ENCODE data around the gene PBX1.

PBX1 gene

DNA sequence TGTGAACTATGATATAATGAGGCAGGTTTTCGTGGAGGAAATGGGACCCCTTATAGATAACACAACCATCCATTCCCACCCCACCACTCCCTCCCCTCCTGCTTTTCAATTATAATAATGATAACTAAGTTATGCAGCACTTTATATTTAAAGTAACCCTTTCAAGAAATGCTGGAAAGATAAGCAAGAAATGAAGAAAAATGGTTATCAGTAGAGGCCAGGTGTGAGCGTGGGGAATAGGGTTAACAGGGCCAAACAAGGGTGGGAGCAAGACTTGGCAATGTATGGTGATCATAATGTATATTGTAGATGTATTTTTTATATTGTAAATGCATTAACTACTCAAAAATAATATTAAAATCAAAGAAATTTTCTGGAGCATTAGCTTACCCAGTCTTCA lies 133.4 kb downstream of the PBX1 start (continued):
- TF ChIP-seq, protein P1, sequence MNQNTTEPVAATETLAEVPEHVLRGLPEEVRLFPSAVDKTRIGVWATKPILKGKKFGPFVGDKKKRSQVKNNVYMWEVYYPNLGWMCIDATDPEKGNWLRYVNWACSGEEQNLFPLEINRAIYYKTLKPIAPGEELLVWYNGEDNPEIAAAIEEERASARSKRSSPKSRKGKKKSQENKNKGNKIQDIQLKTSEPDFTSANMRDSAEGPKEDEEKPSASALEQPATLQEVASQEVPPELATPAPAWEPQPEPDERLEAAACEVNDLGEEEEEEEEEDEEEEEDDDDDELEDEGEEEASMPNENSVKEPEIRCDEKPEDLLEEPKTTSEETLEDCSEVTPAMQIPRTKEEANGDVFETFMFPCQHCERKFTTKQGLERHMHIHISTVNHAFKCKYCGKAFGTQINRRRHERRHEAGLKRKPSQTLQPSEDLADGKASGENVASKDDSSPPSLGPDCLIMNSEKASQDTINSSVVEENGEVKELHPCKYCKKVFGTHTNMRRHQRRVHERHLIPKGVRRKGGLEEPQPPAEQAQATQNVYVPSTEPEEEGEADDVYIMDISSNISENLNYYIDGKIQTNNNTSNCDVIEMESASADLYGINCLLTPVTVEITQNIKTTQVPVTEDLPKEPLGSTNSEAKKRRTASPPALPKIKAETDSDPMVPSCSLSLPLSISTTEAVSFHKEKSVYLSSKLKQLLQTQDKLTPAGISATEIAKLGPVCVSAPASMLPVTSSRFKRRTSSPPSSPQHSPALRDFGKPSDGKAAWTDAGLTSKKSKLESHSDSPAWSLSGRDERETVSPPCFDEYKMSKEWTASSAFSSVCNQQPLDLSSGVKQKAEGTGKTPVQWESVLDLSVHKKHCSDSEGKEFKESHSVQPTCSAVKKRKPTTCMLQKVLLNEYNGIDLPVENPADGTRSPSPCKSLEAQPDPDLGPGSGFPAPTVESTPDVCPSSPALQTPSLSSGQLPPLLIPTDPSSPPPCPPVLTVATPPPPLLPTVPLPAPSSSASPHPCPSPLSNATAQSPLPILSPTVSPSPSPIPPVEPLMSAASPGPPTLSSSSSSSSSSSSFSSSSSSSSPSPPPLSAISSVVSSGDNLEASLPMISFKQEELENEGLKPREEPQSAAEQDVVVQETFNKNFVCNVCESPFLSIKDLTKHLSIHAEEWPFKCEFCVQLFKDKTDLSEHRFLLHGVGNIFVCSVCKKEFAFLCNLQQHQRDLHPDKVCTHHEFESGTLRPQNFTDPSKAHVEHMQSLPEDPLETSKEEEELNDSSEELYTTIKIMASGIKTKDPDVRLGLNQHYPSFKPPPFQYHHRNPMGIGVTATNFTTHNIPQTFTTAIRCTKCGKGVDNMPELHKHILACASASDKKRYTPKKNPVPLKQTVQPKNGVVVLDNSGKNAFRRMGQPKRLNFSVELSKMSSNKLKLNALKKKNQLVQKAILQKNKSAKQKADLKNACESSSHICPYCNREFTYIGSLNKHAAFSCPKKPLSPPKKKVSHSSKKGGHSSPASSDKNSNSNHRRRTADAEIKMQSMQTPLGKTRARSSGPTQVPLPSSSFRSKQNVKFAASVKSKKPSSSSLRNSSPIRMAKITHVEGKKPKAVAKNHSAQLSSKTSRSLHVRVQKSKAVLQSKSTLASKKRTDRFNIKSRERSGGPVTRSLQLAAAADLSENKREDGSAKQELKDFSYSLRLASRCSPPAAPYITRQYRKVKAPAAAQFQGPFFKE (tag by site-specific recombination; IDR thresholded peaks at IDR 0.05; ENCODE audit: borderline replicate concordance), result no peak
- TF ChIP-seq ZBTB44 (tag by site-specific recombination; IDR thresholded peaks at IDR 0.05) (no peak), ZNF16 (tag by site-specific recombination; IDR thresholded peaks at IDR 0.05; ENCODE audit: low read depth) (no peak)

DNA sequence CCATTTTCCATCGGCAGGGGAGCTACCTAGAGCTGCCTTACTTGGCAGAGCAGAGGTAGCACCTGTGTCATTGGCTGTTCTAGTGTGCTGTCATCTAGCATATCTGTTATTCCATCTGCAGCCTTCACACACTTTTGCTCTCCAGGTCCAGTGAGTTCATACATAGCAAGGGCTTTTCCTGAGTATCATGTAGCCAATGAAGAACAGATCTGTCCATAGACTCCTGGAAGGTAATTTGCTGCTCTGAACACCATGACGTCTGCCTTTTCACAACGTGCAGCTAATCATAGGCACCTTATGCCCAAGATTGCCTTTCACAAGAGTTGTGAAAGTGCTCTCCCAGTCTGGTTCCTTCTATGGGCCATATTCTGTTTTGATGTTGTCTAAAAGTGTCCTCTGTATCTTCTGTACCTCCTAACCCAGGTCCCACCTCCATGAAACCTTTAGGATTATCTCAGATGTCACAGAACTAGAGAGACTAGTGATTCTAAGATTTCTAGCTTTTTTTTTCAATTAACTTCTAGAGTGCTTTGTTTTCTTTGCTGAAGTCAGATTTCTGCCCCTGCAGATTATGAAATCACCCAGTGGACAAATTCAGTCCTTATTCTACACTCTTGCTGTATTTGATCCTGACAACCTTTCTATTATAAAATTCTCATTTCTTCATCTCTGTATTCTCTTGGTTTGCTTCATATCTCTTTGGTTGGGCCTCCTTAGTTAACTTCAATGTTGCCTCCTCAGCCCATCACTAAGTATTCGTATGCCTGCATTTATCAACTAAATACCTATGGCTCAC lies 134.8 kb downstream of the PBX1 start:
- ChIA-PET CTCF (no interaction called here), POLR2A (no interaction called here)
- Histone ChIP-seq H3K27ac (ENCODE audit: extremely low read depth, low read depth, low read length) (no peak overlapping the region), H3K4me3 (ENCODE audit: low read depth, low read length) (no peak overlapping the region), H3K4me1 (ENCODE audit: control insufficient read depth, insufficient read depth, low read length) (no peaks in the 10 kb centered on the region), H3K36me3 (ENCODE audit: control insufficient read depth in 2 of 2, insufficient read depth in 1 of 2, low read length in 2 of 2) (no peaks in the 10 kb centered on the region), H3K9me3 (ENCODE audit: control insufficient read depth, insufficient read depth, low read depth, low read length) (no peaks in the 10 kb centered on the region)
- no peak for TF ChIP-seq ZNF514 (tag by site-specific recombination; IDR thresholded peaks at IDR 0.05)

DNA sequence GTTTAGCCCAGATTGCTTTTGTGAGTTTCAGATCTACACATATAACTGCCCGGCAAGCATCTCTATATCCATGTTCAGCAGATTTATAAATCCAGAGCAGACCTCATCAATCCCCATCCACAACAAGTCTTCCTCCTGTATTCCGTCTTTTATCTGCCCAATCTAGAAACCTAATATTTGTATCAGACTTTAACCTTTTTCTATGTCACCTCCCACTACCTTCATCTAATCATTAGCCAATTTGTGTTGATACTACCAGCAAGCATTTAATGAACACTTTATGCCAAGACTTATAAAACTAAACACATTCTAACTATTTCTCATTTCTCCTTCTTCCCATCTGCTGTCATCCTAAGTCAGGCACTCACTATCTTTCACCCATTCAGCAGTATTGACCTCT lies 135.5 kb downstream of the PBX1 start:
- Histone ChIP-seq H3K36me3 (ENCODE audit: control insufficient read depth in 2 of 2, insufficient read depth in 1 of 2, low read length in 2 of 2) (no peaks in the 10 kb centered on the region), H3K4me1 (ENCODE audit: control insufficient read depth, insufficient read depth, low read length) (no peaks in the 10 kb centered on the region), H3K9me3 (ENCODE audit: control insufficient read depth, insufficient read depth, low read depth, low read length) (no peaks in the 10 kb centered on the region), H3K4me3 (ENCODE audit: low read depth, low read length) (no peak overlapping the region), H3K27ac (ENCODE audit: extremely low read depth, low read depth, low read length) (no peak overlapping the region)
- no peak for TF ChIP-seq ZNF112 (tag by site-specific recombination; IDR thresholded peaks at IDR 0.05)
- ChIA-PET POLR2A (no interaction called here), CTCF (no interaction called here)

DNA sequence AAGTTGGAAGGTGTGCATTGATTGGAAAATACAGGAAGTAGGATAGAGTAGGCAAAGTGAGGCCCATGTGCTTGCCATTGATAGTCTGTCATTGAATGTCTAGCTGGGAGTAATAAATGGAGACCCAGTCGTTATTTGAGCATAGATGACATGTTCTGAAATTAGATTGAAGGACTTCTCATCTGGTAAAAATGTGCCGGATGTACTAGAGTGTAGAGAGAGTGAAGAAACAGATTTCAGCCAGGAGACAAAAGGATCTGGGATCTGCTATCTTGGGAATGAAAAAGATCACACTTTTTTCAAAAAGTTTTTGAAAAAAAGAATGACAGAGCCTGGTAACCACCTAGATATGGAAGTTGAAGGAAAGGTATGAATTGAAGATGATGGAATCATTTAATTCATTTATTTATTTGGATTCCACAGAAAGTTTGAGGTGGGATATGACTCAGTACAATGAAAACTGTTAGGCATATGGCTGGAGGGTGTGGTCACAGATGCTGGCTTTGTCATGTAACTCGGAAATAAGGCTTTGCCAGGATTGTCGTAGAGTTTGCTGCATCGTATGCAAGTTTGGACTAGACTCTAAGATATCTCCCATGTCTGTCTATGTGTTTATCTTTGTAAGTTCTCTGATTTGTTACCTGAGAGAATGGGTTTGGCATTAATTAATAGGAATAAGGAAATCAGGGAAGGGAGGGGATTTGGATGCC lies 137.1 kb downstream of the PBX1 start:
- ChIA-PET CTCF (interaction anchor here (1.5 kb wide), 1 partner anchor 22 kb away, joined by 4 read pairs; no protein-coding TSS in a partner anchor), POLR2A (no interaction called here)
- TF ChIP-seq ZFHX2 (tag by site-specific recombination; conservative IDR thresholded peaks at IDR 0.05) (no peak), ZNF449 (tag by site-specific recombination; IDR thresholded peaks at IDR 0.05) (no peak), ZNF626 (tag by site-specific recombination; IDR thresholded peaks at IDR 0.05) (no peak), ZNF155 (tag by site-specific recombination; IDR thresholded peaks at IDR 0.05) (no peak), ZNF621 (tag by site-specific recombination; IDR thresholded peaks at IDR 0.05) (no peak), KLF10 (tag by site-specific recombination; IDR thresholded peaks at IDR 0.05) (no peak), KLF9 (tag by site-specific recombination; IDR thresholded peaks at IDR 0.05; ENCODE audit: low read depth) (no peak), ZNF433 (tag by site-specific recombination; IDR thresholded peaks at IDR 0.05; ENCODE audit: low read depth) (no peak)
- Histone ChIP-seq H3K4me1 (ENCODE audit: control insufficient read depth, insufficient read depth, low read length) (no peaks in the 10 kb centered on the region), H3K9me3 (ENCODE audit: control insufficient read depth, insufficient read depth, low read depth, low read length) (no peaks in the 10 kb centered on the region), H3K36me3 (ENCODE audit: control insufficient read depth in 2 of 2, insufficient read depth in 1 of 2, low read length in 2 of 2) (no peaks in the 10 kb centered on the region), H3K27ac (ENCODE audit: extremely low read depth, low read depth, low read length) (no peak overlapping the region), H3K4me3 (ENCODE audit: low read depth, low read length) (no peak overlapping the region)
